Activated CD8-positive, alpha-beta memory T cell treated with anti-CD3 and anti-CD28 coated beads for 24 hours (primary cell): Measurements from ENCODE around the gene NHEJ1.
"Not testable (repeated sequence)": the region's sequence is repeated elsewhere in the genome, so short reads cannot be mapped to it uniquely, and the experiment has no call there.

ENCODE experiments used
- DNase-seq: peaks from one replicate; pipeline ENCODE4 v3.0.0-alpha.2; 2020

The NHEJ1 gene, protein sequence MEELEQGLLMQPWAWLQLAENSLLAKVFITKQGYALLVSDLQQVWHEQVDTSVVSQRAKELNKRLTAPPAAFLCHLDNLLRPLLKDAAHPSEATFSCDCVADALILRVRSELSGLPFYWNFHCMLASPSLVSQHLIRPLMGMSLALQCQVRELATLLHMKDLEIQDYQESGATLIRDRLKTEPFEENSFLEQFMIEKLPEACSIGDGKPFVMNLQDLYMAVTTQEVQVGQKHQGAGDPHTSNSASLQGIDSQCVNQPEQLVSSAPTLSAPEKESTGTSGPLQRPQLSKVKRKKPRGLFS

DNA sequence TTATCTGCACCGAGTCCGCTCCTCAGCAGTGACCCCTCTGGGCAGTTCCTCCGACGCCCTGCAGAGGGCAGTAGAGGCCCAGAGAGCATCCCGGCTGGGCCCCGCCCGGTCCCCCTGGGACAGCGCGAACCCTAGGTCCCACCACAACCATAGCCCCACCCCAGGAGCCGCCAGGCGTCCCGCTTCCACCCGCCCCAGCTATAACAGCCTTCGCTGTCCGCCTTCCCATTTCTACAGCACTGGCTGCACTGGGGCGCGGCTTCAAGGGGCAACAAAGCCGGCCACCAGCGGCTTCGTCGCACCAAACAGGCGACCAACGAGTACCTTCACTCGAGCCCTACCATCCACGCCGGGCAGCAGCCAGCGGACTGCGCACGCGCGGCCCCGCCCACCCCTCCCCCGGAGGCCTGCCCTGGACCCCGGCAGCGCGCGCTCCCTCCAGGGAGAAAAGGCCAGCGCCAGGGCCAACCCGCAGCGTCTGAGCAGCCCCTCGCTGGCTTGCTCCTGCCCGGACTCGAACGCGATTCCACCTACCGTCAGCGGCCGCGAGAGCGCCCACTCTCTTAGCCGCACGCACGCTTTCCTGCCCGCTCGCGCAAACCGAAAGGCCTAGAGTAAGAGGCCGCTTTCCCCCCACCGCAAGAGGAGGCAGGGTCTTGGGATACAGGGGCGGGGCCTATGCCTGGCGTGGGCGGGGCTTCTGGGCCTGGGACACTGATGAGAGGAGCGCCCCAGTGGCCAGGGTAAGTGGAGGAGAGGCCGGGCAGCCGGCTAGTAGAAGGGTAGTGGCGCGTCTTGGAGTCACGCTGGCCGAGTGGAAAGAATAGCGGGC, at the start of gene NHEJ1:
Gene NHEJ1 (minus strand): TSS at position 630 of the 832 bp plus-strand sequence. CDS start 2,453 bp downstream, outside the sequence.
- DNase-seq, result peak; percentile 99

DNA sequence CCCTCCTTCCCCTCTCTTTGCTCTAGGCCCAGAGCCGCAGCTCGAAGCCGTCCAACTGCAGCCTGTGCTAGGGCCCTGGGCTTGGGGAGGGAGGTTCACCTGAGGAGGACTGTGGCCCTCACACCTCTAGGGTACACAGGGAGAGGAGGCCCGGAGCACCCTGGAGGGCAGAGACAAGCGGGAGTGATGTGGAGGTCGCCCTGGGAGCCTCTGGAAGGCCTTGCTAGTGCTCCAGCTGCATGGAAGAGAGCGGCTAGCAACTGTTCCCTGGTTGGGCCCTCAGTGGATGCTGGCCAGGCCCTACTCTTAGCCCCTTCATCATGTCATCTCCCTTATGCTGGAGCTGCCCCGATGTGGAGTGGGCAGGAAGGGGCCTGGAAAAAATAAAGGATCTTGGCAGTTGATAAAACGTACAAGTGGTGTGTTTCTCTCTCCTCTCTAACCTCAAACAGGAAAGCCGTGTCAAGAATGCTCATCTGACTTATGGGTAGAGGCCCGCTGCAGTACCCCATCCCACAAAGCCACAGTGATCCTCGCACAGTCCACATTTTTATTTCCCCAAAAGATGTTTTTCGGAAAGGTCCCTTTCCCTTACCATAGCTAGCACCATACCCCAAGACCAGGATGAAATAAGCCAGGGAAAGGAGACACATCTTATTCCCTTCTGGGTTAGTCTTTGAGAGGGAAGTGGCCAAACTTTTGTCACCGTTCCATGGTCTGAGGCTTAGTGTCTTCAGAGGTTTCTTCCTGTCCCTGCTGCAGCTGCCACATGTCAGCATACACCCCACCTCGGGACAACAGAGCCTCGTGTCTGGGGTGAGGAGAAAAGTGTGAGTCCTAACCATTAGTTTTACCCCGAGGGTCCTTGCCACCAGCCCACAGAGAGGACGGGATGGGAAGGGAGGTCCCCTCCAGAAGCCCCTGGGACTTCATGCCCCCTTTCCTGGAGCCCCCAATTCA, 48.9 kb upstream of the NHEJ1 start:
- DNase-seq, result no peak

DNA sequence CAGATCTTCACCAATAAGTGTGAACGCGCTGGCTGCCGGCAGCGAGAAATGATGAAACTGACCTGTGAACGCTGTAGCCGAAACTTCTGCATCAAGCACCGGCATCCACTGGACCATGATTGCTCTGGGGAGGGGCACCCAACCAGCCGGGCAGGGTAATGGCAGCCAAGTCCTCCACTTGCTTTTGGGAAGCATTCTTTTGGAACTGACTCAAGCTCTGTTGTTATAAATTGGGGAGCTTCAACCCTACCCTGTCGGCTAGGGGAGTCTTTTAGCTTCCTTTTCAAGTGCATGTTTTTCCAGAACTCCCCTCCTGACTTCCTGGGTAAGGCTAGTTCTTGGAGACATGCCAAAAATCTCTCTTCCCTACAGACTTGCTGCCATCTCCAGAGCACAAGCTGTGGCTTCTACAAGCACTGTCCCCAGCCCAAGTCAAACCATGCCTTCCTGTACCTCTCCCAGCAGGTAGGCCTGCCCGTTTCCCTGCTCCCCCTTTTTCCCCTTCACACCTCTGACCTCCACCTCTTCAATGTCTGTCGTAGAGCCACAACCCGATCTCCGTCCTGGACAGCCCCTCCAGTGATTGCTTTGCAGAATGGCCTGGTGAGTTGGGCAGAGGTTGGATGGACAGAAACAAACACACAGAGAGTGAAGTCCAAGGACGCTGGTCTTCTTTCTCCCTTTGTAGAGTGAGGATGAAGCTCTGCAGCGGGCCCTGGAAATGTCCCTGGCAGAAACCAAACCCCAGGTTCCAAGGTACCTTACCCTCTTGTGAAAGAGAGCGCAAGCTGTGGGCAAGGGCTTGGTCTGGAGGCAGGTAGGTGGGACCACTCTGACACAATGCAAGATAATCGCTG, 47.5 kb upstream of the NHEJ1 start:
- DNase-seq, result no peak

DNA sequence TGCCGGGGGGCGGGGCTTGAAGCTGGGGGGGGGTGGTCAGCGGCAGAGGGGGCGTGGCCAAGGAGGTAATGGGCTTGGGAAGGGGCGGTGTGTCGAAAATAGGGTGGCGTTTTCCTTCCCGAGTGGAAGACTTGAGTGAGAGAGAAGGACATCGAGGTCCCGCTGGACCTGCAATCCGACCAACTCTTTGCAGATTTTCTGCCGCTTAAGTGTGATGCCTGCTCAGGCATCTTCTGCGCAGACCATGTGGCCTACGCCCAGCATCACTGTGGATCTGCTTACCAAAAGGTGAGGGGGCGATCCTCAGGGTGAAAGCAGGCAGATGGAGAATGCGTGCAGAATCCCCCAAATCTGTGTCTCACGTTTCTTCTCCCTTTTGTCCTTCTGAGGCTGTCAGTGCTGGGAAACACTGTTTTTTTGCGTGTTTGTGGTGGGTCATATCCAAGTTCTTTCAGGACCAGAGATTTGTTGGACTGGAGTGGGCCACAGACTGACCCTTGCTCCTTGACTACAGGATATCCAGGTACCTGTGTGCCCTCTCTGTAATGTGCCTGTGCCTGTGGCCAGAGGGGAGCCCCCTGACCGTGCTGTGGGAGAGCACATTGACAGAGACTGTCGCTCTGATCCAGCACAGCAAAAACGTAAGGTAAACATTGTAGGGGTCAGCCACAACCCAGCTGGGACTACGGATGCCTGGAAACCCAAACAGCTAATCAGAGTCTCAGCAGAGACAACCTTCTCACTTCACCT, 46.7 kb upstream of the NHEJ1 start:
- DNase-seq, result no peak

DNA sequence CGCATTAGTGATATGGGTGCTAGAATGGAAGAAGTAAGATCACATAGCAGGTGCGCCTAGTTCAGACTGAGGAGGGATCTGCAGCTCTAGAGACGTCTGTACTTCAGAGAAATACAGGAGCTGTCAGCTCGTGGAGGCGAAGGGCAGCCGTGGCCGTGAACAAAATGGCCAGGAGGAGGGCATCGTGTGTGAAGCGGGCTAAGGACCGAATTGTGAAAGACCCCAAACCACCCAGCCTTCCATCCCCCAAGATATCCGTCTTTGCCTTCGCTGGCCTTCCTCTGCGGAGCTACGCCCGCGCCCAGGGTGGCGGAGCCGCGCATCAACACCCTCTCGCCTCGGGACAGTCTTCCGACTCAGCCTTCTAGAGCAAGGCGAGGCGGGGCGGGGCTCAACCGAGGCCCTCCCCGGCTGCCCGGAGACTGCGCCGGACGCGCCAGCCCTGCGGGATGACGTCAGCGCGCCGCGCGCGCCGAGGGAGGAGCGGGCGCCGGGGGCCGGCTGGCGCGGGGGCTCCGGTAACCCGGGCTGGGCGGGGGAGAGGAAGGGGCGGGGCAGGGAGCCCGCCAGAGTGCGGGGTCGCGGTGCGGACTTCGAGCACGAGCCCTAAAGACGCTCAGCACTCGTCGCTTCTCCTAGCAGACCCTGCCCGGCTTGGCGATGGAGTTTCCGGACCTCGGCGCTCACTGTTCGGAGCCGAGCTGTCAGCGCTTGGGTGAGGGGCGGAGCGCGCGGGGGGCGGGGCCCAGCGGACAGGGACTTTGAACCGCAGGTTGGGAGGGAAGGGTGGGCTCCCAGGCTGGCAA, 45.9 kb upstream of the NHEJ1 start, which contains the start of gene ZFAND2B:
Gene ZFAND2B (plus strand): TSS at position 455 of the 806 bp plus-strand sequence. CDS start 206 bp downstream, at position 661.
- peak; percentile 98 for DNase-seq

DNA sequence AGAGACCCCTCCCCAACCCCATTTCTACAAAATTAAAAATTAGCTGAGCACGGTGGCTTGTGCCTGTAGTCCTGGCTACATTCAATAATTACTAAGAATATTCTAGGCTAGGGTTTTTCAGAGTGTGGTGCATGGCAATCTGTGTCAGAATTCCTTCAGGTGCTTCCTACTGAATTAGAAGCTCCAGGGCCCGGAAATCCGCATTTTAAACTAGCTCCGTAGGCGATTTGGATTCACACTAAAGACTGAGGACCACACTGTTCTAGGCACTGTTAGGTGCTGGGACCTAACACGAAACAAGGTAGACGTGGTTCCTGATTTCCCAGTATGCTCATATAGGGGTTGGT, 45.3 kb upstream of the NHEJ1 start:
- no peak for DNase-seq

DNA sequence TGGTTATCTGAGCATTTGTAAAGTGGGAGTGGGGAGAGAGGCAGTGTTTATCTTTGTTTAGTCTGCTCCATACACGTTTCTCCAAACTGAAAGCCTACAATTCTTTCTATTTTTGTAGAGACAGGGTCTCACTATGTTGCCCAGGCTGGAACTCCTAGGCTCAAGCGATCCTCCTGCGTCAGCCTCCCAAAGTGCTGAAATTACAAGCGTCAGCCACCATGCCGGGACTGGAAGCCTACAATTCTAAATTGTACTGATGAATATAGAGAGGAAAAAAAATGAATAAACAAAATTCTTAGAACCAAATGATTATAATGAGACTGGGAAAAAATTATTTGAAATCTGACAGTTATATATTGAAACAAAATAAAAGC, 44.5 kb upstream of the NHEJ1 start:
- no peak for DNase-seq

DNA sequence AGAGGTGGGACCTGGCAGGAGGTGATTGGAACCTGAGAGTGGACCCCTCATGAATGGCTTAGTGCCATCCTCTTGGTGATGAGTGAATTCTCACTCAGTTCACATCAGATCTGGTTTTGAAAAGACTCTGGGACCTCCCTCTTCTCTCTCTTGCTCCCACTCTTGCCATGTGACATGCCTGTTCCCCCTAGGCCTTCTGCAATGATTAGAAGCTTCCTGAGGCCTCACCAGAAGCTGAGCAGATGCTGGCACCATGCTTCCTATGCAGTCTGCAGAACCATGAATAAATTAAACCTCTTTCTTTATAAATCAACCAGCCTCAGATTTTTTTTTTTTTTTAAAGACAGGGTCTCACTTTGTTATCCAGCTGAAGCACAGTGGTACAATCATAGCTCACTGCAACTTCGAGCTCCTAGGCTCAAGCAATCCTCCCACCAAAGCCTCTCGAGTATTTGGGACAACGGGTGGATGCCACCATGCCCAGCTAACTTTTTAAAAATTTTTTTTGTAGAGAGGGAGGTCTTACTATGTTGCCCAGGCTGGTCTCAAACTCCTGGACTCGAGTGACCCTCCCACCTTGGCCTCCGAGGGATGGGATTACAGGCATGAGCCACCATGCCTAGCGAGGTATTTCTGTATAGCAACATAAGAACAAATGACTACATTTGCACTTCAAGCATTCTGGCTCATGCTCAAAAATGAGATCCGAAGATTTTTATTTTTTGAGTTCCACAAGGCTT, 44.0 kb upstream of the NHEJ1 start:
- no peak for DNase-seq

DNA sequence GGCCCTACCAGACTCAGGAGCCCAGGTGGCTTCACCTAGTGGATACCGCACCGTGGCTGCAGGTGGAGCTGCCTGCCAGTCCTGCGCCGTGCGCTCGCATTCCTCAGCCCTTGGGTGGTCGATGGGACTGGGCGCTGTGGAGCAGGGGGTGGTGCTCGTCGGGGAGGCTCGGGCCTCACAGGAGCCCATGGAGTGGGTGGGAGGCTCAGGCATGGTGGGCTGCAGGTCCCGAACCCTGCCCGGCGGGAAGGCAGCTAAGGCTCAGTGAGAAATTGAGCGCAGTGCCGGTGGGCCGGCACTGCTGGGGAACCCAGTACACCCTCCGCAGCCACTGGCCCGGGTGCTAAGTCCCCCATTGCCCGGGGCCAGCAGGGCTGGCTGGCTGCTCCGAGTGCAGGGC, 40.7 kb upstream of the NHEJ1 start:
- DNase-seq, result not testable (repeated sequence)

DNA sequence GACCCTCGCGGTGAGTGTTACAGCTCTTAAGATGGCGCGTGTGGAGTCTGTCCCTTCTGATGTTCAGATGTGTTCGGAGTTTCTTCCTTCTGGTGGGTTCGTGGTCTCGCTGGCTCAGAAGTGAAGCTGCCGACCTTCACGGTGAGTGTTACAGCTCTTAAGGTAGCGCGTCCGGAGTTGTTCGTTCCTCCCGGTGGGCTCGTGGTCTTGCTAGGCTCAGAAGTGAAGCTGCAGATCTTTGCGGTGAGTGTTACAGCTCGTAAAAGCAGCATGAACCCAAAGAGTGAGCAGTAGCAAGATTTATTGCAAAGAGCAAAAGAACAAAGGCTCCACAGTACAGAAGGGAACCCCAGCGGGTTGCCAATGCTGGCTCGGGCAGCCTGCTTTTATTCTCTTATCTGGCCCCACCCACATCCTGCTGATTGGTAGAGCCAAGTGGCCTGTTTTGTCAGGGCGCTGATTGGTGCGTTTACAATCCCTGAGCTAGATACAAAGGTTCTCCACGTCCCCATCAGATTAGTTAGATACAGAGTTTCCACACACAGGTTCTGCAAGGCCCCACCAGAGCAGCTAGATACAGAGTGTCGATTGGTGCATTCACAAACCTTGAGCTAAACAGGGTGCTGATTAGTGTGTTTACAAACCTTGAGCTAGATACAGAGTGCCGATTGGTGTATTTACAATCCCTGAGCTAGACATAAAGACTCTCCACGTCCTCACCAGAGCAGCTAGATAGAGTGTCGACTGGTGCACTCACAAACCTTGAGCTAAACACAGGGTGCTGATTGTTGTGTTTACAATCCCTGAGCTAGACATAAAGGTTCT, 40.1 kb upstream of the NHEJ1 start:
- peak; percentile 83 for DNase-seq

DNA sequence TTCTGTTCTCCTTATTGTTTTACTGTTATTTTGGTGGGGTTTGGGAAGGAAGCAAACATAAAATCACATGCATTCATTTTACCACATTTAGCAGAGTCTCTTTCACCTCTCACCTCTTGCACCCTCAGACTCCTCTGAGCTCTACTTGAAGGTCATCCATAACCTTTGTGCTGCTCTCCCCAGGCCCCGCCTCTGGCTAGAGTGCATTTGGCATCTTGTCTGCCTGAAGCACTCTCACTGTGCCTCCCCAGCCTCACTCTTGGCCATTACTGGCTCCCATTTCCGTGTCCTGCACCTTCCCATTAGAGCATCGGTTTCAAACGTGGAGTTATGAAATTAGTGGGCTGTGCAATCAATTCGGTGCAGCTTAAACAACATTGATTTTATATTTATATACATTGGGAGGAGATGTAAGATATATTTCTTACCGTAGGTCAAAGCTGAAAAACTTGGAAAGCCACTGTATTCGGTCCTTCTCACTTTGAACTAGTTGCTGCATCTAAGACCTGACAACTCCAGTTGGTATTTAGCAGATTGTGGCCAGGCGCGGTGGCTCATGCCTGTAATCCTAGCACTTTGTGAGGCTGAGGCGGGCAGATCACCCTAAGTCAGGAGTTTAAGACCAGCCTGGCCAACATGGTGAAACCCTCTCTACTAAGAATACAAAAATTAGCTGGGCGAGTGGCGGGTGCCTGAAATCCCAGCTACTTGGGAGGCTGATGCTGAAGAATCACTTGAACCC, 39.0 kb upstream of the NHEJ1 start:
- no peak for DNase-seq

DNA sequence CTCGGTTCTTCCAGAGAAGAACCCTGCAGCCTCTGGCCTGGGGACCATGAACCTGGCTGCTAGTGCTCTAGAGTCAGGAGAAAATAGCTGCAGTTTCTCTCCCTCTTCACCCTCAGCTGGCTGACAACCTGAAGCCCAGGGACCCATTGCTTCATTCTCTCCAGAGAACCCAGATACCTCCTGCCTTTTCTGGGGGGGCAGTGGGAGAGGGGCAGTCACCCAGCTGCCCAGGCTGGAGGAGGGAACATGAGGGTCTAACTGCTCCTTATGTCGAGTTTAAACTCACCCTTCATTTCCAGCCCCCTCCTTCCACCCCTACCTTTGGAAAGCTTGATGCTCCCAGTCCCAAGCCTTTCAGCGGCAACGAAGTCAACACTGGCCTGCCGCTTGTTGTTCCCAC, 38.4 kb upstream of the NHEJ1 start:
- DNase-seq, result no peak

DNA sequence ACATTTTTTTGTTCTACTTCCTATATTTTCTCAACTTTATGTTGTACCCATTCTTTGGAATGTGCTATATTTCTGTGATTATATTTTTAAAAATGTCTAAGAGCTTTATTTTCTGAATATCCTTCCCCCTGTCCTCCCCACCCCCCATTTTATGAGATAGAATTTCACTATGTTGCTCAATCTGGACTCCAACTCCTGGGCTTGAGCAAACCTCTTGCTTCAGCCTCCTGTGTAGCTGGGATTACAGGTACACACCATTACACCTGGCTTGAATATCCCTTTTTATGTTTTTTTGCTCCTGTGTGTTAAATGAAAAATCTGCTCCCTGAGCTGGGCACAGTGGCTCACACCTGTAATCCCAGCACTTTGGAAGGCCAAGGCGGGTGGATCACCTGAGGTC, 36.8 kb upstream of the NHEJ1 start:
- DNase-seq, result no peak

DNA sequence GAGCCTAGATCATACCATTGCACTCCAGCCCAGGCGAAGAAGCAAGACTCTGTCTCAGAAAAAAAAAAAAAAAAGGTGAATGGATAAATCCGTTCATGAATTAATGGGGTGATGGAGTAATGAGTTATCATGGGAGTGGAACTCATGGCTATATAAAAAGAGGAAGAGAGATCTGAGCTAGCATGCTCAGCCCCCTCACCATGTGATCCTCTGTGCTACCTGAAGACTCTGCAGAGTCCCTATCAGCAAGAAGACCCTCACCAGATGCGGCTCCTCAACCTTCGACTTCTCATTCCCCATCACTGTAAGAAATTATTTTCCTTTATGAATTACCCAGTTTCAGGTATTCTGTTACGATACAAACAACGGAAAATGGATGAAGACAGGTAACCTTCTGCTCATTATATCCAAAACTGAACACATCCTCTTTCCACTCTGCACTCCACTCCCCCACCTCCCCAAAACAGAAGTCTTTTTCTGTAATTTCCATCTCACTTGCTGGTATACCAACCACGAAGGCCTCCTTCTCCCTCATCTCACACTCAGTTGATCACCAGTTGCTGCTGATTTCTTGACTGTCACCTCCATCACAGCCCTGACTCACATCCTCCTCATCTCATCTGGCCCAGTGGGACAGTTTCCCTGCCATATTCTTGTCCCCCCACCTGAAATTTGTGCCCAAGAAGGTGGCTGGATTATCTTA, 26.3 kb upstream of the NHEJ1 start:
- no peak for DNase-seq

DNA sequence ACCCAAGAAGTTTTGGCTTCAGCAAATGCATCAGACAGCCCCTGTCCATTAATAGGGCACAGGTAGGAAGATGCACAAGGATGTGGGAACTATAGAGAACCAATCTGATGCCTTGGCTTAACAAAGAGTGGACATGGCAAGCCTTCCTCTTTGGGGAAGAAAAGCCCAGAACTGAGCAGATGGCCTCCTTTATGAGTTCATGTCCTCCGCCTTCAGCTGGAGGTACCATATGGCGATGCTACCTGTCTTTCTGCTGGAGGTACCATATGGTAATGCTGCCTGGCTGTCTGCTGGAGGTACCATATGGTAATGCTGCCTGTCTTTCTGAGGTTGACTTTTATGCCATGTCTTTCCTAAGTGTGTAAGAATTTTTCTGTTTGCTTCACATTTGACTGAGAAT, 23.5 kb upstream of the NHEJ1 start:
- no peak for DNase-seq

DNA sequence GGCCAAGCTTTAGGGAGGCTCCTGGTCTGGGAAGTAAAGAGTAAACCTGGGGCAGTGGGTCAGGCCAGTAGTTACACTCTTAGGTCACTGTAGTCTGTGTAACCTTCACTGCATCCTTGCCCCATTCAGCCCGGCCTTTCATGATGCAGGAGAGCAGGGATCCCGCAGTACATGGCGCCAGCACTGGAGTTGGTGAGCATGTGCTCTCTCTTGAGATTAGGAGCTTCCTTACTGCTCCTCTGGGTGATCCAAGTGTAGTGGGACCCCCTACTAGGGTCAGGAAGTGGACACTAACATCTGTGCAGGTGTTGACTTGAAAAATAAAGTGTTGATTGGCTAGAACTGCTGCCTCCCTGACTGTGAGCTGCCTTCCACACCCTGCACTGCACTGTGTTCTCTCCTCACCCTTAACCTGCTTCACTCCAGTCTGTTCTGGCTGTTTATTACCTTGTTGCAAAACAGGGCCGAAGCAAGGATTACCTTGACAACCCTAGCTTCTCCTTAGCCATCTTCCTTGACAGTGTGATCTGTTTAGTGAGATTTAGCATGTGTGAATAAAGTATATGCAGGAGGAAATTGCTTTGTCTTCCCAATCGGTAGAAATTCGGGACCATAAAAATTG, 22.6 kb upstream of the NHEJ1 start:
- no peak for DNase-seq
